Stimulated activated CD4-positive, alpha-beta T cell treated with anti-CD3 and anti-CD28 coated beads, Interleukin-15, amount 100 ng/mL, for 48 hours (primary cell): Measurements from ENCODE around the gene C1orf185.
"Not testable (repeated sequence)": the region's sequence is repeated elsewhere in the genome, so short reads cannot be mapped to it uniquely, and the experiment has no call there.

ENCODE experiments used
- DNase-seq, 2 donors: peaks; one replicate each; pipeline ENCODE4 v3.0.0-alpha.2; 2020; ENCODE audit warnings: low read depth in 2 of 2

Gene C1orf185

DNA sequence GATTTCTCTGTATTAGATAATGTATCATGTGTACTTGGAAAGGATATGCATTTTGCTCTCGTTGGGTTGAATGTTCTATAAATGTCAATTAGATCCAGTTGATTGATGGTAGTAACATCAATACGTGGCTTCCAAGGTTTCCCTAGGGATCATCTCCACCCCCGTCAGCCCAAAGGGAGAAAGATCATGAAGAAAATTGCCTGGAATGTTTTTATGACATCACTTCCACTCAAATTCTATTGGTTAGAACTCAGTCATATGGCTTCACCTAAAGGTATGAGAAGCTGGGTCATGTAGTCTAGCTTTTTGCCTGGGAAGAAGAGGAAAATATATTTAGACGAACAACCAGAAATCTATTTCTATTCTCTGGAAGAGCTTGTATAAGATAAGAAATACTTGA, at the start of gene C1orf185:
TSS of gene C1orf185 (plus strand) at position 253 of the 400 bp plus-strand sequence. CDS start at position 259, 6 bp downstream.
- no peak for DNase-seq

DNA sequence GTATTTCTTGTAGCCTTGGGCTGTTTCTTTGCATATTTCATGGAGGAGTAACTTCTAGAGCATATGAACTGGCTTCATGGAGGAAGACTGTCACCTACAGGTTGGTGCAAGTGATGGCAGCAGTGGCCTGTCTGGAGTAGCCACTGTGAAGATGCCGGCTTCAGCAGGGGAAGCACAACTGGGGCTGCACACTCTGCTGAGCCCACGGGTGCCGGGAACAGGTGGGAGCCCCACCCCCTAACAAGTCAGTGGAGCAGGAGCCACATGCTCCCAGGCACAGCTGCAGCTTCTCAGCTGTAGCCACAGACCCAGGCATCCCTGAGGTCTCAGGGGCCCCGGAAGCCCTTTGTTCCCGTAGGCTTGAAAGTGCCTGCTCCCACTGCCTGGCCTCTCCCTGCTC, 43.2 kb upstream of the C1orf185 start:
- DNase-seq: no peak

GRCh38 chr1:51061231-51061918, 40.7 kb upstream of the C1orf185 start:
- DNase-seq: no peak

GRCh38 chr1:51063121-51063520, 38.9 kb upstream of the C1orf185 start:
- no peak for DNase-seq

DNA sequence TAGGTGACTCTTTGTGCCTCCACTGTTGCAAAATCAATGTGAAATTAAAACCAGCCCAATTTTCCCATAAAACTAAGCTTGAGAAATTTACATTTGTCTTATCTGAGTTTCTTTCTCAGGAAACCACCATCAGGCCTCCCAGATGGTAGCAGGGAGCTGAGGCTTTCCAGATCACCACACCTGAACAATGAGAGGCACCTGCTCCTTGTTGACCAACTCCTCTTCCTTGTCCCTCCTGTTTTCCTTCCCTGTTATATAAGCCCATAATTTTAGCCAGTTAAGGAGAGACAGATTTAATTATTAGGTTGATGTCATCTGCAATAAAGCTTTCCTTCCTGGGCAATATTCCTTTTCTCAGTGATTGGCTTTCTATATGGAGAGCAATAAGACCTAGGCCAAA, 32.0 kb upstream of the C1orf185 start:
- no peak for DNase-seq

DNA sequence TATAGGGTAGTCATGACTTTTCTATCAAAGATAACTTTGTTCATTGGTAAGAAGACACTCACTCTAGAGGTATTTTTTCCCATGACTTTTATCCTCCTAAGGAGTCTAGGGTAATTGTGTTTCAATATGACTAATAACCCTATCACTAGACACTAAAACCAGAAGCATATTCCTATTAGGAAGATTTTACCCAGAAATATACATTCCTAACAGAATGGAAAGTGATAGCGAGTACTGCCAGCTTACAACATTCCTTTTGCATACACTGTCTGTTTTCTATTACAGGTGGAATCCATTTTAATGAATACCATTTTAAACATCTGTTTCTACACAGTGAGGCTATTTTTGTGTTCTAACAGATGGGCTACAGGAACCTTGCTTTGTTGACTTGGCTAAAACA, 31.4 kb upstream of the C1orf185 start:
- DNase-seq: no peak

DNA sequence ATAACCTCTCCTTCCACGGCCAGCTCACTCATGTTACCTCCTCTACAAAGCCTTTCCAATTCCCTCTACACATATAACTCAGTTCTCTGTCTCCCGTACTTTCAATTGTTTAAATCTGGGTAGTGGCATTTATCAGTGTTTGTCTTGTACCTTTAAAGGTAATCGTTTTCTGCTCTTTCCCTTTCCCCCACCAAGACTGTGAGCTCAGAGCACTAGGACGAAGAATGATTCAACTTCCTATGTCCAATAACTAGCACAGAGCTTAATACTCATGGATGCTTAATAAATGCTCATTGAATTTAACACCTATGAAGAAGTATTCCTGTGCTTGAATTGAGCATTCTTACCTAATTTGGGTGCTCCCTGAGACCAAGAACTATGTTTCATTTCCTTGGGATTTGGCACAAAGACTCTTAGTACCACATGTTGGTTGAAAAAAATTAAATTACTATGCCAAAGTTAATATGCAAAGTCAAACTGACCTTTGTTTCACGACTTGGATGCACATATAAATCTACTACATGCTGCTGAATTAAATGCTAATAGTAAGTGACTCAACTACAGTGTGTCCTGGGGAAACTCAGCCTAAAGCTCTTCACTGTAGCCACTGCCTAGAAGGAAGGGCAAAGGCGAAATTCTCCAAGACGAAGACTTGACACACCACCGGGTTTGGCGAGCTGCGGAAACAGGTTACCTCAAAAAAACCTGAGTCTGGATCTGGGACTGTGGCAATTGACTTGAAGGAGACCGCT, 30.6 kb upstream of the C1orf185 start:
- DNase-seq: no peak

GRCh38 chr1:51072043-51072439, 30.0 kb upstream of the C1orf185 start:
- DNase-seq: no peak

GRCh38 chr1:51072651-51073050, 29.4 kb upstream of the C1orf185 start:
- DNase-seq: no peak

GRCh38 chr1:51073456-51073855, 28.6 kb upstream of the C1orf185 start:
- no peak for DNase-seq

DNA sequence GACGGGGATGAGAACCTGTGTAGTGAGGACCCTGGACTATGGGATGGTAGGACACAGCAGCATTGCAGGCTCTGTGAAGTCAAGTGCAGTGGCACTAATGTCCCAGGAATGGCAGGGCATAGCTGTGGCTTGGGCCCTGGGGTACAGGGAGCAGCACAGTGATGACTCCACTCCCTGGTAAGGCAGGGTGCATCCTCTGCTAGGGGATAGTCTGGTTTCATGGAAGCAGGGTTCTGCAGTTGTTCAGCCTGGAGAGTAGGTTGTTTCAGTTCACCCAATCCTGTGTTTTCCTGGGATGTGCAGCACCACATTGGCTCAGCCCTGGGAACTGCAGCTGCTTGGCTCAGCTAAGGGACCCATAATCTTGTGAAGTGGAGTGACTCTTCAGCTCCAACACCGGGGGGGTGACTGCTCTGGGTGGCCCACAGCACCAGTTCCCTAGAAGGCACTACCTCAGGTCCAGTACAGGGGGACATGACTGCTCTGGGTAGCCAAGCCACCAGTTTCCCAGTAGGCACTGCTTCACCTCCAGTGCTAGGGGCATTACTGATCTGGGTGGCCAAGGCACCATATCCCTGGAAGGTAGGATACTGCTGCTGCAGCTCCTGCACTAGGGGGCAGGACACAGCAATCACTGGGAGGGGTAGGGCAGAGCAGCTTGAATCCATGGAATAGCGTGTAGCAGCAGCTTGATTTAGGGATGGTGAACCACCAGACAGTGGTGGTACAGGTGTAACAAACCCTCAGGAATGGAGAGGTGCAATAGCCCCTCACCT, 15.3 kb upstream of the C1orf185 start:
- DNase-seq: no peak

- DNase-seq: no peak
Observed at GRCh38 chr1:51088474-51088873, 13.6 kb upstream of the C1orf185 start.

DNA sequence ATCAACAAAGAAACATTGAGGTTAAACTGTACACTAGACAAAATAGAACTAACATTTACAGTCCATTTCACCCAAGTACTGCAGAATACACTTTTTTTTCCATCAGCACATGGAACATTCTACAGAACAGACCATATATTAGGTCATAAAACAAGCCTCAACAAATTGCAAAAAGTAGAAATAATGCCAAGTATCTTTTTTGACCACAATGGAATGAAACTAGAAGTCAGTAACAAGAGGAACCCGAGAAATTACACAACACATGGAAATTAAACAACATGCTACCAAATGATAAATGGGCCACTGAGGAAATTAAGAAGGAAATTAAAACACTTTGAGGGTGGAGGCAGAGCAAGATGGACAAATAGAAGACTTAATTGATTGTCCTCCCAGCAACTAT, 8.4 kb upstream of the C1orf185 start:
- DNase-seq: no peak

DNA sequence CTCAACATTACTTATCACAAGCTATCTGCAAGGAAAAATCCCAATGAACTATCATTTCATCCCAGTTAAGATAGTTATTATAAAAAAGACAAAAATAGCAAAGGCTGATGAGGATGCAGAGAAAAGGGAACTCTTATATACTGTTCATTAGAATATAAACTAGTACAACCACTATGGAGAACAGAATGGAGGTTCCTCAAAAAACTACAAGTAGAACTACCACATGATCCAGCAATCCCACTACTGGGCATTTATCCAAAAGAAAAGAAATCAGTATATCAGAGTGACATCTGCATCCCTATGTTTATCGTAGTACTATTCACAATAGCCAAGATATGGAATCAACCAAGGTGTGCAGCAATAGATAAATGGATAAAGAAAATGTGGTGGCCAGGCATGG, 4.9 kb upstream of the C1orf185 start:
- no peak for DNase-seq

DNA sequence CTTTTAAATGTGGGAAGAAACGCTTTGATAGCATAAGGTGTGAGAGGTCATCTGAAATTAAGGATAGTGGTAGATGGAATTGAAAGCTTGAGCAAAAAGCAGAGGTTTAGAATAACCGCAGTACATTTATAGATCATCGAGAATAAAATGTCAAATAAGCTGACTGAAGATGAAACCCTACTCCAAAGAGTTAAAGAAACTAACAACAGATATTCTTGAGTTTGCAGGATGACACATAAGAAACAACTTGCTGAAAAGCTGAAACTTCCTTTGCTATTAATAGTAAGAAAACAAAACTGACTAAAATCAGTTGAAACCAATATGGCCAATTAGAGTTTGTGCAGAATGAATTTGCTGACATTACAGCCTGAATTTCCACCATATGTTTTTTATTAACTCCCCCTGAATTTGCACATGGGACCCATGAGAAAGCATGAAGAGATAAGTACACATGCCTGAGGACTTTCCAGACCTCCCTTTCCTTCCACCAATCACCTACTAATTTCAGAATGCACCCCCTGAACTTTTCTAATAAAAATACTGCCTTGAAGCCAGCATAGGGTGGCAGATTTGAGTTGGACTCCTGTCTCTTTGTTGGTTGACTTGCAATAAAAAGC, 1.7 kb upstream of the C1orf185 start:
- DNase-seq: no peak

DNA sequence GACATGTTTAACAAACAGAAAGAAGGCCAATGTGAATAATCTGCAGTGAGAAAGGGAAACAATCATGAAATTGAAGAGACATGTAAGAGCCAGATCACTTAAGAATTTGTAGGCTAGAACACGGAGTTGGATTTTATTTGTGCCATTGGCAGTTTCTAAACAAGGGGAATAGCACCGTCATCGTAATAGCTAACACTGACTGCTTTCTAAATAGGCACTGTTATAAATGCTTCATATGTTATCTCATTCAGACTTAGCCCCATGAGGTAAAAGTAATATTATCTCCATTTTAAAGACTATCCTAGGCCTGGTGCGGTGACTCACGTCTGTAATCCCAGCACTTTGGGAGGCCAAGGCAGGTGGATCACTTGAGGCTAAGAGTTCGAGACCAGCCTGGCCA, 12.1 kb downstream of the C1orf185 start:
- no peak for DNase-seq

DNA sequence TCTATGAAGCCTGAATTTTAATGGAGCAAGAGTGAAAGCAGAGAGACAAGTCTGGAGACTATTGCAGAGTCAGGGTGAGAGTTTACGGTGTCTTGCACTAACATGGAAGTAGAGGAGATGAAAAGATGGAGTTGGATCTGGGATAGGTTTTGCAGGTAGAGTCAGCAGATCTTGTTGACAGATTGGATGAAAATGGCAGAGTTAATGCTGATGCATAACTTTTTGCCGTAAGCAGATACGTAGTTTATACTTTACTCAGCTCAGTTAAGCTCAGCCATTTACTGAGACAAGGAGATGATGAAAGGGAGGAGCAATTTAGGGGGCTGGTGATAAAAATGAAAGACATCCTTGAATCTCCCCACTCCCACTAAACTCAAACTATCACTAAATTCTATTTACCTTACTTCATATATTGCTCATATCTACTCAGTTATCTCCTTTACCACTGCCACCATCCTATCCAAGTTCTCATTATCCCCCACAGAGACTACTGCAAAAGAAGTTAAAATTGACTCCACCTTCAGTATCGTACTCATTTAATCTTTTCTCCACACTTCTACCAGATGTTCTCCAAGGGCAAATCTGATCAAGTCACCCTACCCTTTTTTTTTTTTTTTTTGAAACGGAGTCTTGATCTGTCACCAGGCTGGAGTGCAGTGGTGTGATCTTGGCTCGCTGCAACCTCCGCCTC, 13.8 kb downstream of the C1orf185 start:
- no peak for DNase-seq

DNA sequence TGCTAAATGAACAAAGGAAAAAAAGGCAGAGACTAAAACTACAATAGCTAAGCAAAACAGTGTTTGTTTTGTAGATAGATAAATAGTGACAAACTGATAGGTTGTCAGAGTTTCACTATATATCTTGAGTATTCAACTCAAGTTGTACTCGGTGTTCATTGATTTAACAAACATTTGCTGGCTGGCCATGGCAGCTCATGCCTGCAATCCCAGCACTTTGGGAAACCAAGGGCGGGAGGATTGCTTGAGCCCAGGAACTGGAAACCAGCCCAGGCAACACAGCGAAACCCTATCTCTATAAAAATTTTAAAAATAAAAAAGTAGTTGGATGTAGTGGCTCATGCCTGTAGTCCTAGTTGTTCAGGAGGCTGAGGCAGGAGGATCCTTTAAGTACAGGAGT, 17.3 kb downstream of the C1orf185 start:
- DNase-seq: no peak

- no peak for DNase-seq
Observed at GRCh38 chr1:51120629-51121028, 18.6 kb downstream of the C1orf185 start.

- not testable (repeated sequence) for DNase-seq
Observed at GRCh38 chr1:51127152-51127551, 25.1 kb downstream of the C1orf185 start.

GRCh38 chr1:51131185-51131584, 29.2 kb downstream of the C1orf185 start:
- no peak for DNase-seq

DNA sequence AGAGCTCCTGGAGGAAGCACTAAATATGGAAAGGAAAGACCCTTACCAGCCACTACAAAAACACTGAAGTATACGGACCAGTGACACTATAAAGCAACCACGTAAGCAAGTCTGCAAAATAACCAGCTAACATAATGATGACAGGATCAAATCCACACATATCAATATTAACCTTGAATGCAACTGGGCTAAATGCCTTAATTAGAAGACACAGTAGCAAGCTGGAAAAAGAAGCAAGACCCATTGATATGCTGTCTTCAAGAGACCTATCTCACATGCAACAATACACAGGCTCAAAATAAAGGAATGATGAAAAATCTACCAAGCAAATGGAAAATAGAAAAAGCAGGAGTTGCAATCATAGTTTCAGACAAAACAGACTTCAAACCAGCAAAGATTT, 31.0 kb downstream of the C1orf185 start:
- DNase-seq: no peak
